CD4-positive, alpha-beta T cell (primary cell): Measurements from ENCODE around the gene TOR1B. TPM values are rescaled to one million over a fixed set of nuclear protein-coding genes. Genes with fewer than 3 reads are reported as not detected.

ENCODE experiments used
- ATAC-seq: fragments of 200-7000 bp; cut with Tn5 transposase; one replicate; pipeline ENCODE4 v1.10.0; 2022; ENCODE audit warnings: mild to moderate bottlenecking; ENCODE audit not compliant: poor library complexity
- CTCF ChIA-PET: fragments of 350-600 bp; sonication (Branson Sonifier 250); formaldehyde crosslinking; loops from one replicate; lab custom pipeline; 2021; ENCODE audit warnings: antibody characterized with exemption, inconsistent platforms; lab: Charles Lee
- POLR2A ChIA-PET: fragments of 350-600 bp; sonication (Branson Sonifier 250); formaldehyde crosslinking; loops from one replicate; lab custom pipeline; 2021; ENCODE audit warnings: antibody characterized with exemption, inconsistent platforms; lab: Charles Lee
- DNase-seq, 14 experiments: peaks; one replicate each; pipeline ENCODE4 v3.0.0-alpha.2; 2013 to 2020; ENCODE audit warnings: mixed read lengths in 2 of 14
- H3K27ac ChIP-seq, 2 donors: one replicate each; pipeline versions ENCODE4 v1.5.1 to v1.7.0; 2013; ENCODE audit warnings: low read length in 2 of 2, low read depth in 1 of 2, mild to moderate bottlenecking in 1 of 2
- H3K27me3 ChIP-seq, 2 experiments: 1 replicate in 1 of 2; 2 replicates in 1 of 2; pipeline versions ENCODE4 v1.6.1 to v1.7.0; 2013; ENCODE audit warnings: low read length in 2 of 2, control low read depth in 1 of 2, mild to moderate bottlenecking in 1 of 2, moderate library complexity in 1 of 2; ENCODE audit not compliant: insufficient read depth in 2 of 2, control insufficient read depth in 1 of 2
- H3K36me3 ChIP-seq: one replicate; pipeline ENCODE4 v1.6.1; 2013; ENCODE audit warnings: low read length, control low read depth; ENCODE audit not compliant: insufficient read depth
- H3K4me1 ChIP-seq: one replicate; pipeline ENCODE4 v1.6.1; 2013; ENCODE audit warnings: low read length, control low read depth; ENCODE audit not compliant: insufficient read depth
- H3K4me3 ChIP-seq: one replicate; pipeline ENCODE4 v1.5.1; 2013; ENCODE audit warnings: mild to moderate bottlenecking, low read length, moderate library complexity
- H3K9me3 ChIP-seq, 2 experiments: 1 replicate in 1 of 2; 2 replicates in 1 of 2; pipeline versions ENCODE4 v1.6.1 to v1.7.0; 2013; ENCODE audit warnings: low read length in 2 of 2, mild to moderate bottlenecking in 2 of 2, control low read depth in 1 of 2, moderate library complexity in 1 of 2; ENCODE audit not compliant: control insufficient read depth in 1 of 2, insufficient read depth in 1 of 2
- H3K27ac Mint-ChIP-seq: one replicate; pipeline ENCODE4 v1.8.0; 2020; ENCODE audit warnings: mixed read lengths
- H3K27me3 Mint-ChIP-seq: one replicate; pipeline ENCODE4 v1.8.0; 2021; ENCODE audit warnings: mixed read lengths
- H3K36me3 Mint-ChIP-seq: one replicate; pipeline ENCODE4 v1.8.0; 2021; ENCODE audit warnings: low read depth, mixed read lengths
- H3K4me1 Mint-ChIP-seq: one replicate; pipeline ENCODE4 v1.8.0; 2021; ENCODE audit warnings: low read depth, mixed read lengths
- H3K4me3 Mint-ChIP-seq: one replicate; pipeline ENCODE4 v1.8.0; 2020; ENCODE audit warnings: mild to moderate bottlenecking, mixed read lengths
- H3K9me3 Mint-ChIP-seq: one replicate; pipeline ENCODE4 v1.8.0; 2020; ENCODE audit warnings: mixed read lengths
- CTCF ChIP-seq: fragments of 200-600 bp; IDR thresholded peaks from one replicate; pipeline ENCODE4 v1.8.0; 2022; ENCODE audit warnings: antibody characterized with exemption, mild to moderate bottlenecking
- intact Hi-C, 2 experiments: fragments of 100-400 bp; cut with DNase I in 1 of 2; cut with micrococcal nuclease in 1 of 2; formaldehyde crosslinking; loops; one replicate each; pipeline versions ENCODE4 v1.15.1 to v1.9.0; 2023 to 2025; cut with DNase I, micrococcal nuclease
- total RNA-seq, 174 experiments: library from RNA in 2 of 174; stranded (reverse) in 2 of 174; gene quantifications; one replicate each; pipeline ENCODE4 v1.2.3 and lab custom pipeline; 2021 to 2026

The TOR1B gene
- total RNA-seq, 2 experiments from 2014 or later: 13.4 to 15.1 TPM

DNA sequence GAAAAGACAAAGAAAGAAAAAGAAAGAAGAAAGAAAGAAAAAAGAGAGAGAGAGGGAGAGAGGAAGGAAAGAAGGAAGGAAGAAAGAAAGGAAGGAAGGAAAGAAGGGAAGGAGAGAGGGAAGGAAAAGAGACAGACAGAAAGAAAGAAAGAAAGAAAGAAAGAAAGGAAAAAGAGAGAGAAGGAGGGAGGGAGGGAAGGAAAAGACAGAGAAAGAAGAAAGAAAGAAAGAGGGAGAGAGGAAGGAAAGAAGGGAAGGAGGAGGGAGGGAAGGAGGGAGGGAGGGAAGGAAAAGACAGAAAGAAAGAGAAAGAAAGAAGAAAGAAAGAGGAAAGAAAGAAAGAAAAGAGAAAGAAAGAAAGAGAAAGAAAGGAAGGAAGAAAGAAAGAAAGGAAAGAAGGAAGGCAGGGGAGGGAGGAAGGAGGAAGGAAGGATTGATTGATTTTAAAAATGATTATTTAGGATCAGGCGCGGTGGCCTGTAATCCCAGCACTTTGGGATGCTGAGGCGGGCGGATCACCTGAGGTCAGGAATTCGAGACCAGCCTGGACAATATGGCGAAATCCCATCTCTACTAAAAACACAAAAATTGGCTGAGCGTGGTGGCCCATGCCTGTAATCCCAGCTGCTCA, 23.3 kb upstream of the TOR1B start:
- intact Hi-C loops: loop anchor here in 1 of 2 experiments (5.0 kb wide), 1 partner anchor 167 kb away; no protein-coding TSS in a partner anchor
- POLR2A ChIA-PET: no interaction called here
- no peak for TF ChIP-seq CTCF
- Mint-ChIP-seq H3K9me3 (no peaks in the 10 kb centered on the region), H3K4me3 (no peak overlapping the region), H3K4me1 (peaks cover 13% of the 10 kb centered on the region), H3K27me3 (peaks cover 13% of the 10 kb centered on the region), H3K36me3 (no peaks in the 10 kb centered on the region), H3K27ac (no peak overlapping the region)
- ATAC-seq (no peak), DNase-seq (no peak)
- H3K27me3 ChIP-seq: peaks cover 5 to 11% of the 10 kb centered on the region in 2 experiments
- H3K9me3 ChIP-seq: no peaks in the 10 kb centered on the region
- peaks cover 13% of the 10 kb centered on the region for H3K4me1 ChIP-seq
- H3K36me3 ChIP-seq: no peaks in the 10 kb centered on the region
- no peak overlapping the region for H3K4me3 ChIP-seq
- CTCF ChIA-PET: no interaction called here
- no peak overlapping the region for H3K27ac ChIP-seq

- POLR2A ChIA-PET: no interaction called here
- no peak overlapping the region for H3K4me3 Mint-ChIP-seq
- intact Hi-C loops: loop anchor here in 1 of 2 experiments (5.0 kb wide), 1 partner anchor 169 kb away; no protein-coding TSS in a partner anchor
- H3K27me3 ChIP-seq: peaks cover 0 to 11% of the 10 kb centered on the region in 2 experiments
- no peaks in the 10 kb centered on the region for H3K9me3 Mint-ChIP-seq
- no peak for TF ChIP-seq CTCF
- H3K4me1 Mint-ChIP-seq: peaks cover 13% of the 10 kb centered on the region
- DNase-seq (no peak), ATAC-seq (no peak)
- no peaks in the 10 kb centered on the region for H3K9me3 ChIP-seq
- H3K27me3 Mint-ChIP-seq: peaks cover 13% of the 10 kb centered on the region
- no peaks in the 10 kb centered on the region for H3K36me3 Mint-ChIP-seq
- no peak overlapping the region for H3K4me3 ChIP-seq
- H3K4me1 ChIP-seq: peaks cover 13% of the 10 kb centered on the region
- CTCF ChIA-PET: interaction anchor here (2.9 kb wide), 1 partner anchor 43 kb away, joined by 19 read pairs; no protein-coding TSS in a partner anchor
- H3K27ac ChIP-seq: no peak overlapping the region
- no peak overlapping the region for H3K27ac Mint-ChIP-seq
- H3K36me3 ChIP-seq: no peaks in the 10 kb centered on the region
Measured at GRCh38 chr9:129781131-129781530, 21.9 kb upstream of the TOR1B start.

GRCh38 chr9:129781981-129782380, 21.0 kb upstream of the TOR1B start:
- DNase-seq (no peak), ATAC-seq (no peak)
- peaks cover 9% of the 10 kb centered on the region for H3K27me3 Mint-ChIP-seq
- POLR2A ChIA-PET: no interaction called here
- H3K9me3 Mint-ChIP-seq: no peaks in the 10 kb centered on the region
- Histone ChIP-seq H3K36me3 (no peaks in the 10 kb centered on the region), H3K4me3 (no peak overlapping the region), H3K27me3 (peaks cover 0 to 7% of the 10 kb centered on the region in 2 experiments), H3K9me3 (no peaks in the 10 kb centered on the region), H3K27ac (no peak overlapping the region), H3K4me1 (peaks cover 9% of the 10 kb centered on the region)
- H3K4me3 Mint-ChIP-seq: no peak overlapping the region
- peaks cover 13% of the 10 kb centered on the region for H3K4me1 Mint-ChIP-seq
- CTCF ChIA-PET: interaction anchor here (0.6 to 2.9 kb wide), 2 partner anchors 44 to 481 kb away, joined by 3 to 19 read pairs; no protein-coding TSS in a partner anchor
- no peak for TF ChIP-seq CTCF
- no peak overlapping the region for H3K27ac Mint-ChIP-seq
- H3K36me3 Mint-ChIP-seq: no peaks in the 10 kb centered on the region
- intact Hi-C loops: loop anchor here (1.0 to 5.0 kb wide), 4 partner anchors 170 to 651 kb away; no protein-coding TSS in a partner anchor
